ENCODE results near the gene IFI6.

Gene IFI6

GRCh38 chr1:27678747-27679146 is 6.8 kb upstream of the IFI6 start:
- no peak for DNase-seq
- Histone ChIP-seq H3K4me3 (ENCODE audit: low read depth, low read length) (no peak overlapping the region), H3K27me3 (ENCODE audit: insufficient read depth, low read depth, severe bottlenecking) (no peaks in the 10 kb centered on the region), H3K27ac (no peak overlapping the region), H3K36me3 (no peaks in the 10 kb centered on the region), H3K9me3 (ENCODE audit: severe bottlenecking) (peaks cover 20% of the 10 kb centered on the region)
- no peak for TF ChIP-seq CTCF (IDR thresholded peaks at IDR 0.05; ENCODE audit: low read depth, low read length)

GRCh38 chr1:27676410-27676809 is 4.4 kb upstream of the IFI6 start:
- H3K9me3 ChIP-seq (ENCODE audit: severe bottlenecking) = peaks cover 17% of the 10 kb centered on the region
- H3K4me3 ChIP-seq (ENCODE audit: low read depth, low read length) = no peak overlapping the region
- no peak for TF ChIP-seq CTCF (IDR thresholded peaks at IDR 0.05; ENCODE audit: low read depth, low read length)
- H3K27me3 ChIP-seq (ENCODE audit: insufficient read depth, low read depth, severe bottlenecking) = no peaks in the 10 kb centered on the region
- no peaks in the 10 kb centered on the region for H3K36me3 ChIP-seq
- no peak overlapping the region for H3K27ac ChIP-seq
- DNase-seq = no peak

- Histone ChIP-seq H3K27ac (peak overlapping the region; percentile 56), H3K36me3 (no peaks in the 10 kb centered on the region), H3K9me3 (ENCODE audit: severe bottlenecking) (no peaks in the 10 kb centered on the region), H3K27me3 (ENCODE audit: insufficient read depth, low read depth, severe bottlenecking) (no peaks in the 10 kb centered on the region), H3K4me3 (ENCODE audit: low read depth, low read length) (peak overlapping the region; percentile 49)
- no peak for TF ChIP-seq CTCF (IDR thresholded peaks at IDR 0.05; ENCODE audit: low read depth, low read length)
- DNase-seq = no peak
These were observed 739 bp upstream of the IFI6 start for GRCh38 chr1:27672750-27673112.

- Histone ChIP-seq H3K4me3 (ENCODE audit: low read depth, low read length) (no peak overlapping the region), H3K27me3 (ENCODE audit: insufficient read depth, low read depth, severe bottlenecking) (no peaks in the 10 kb centered on the region), H3K36me3 (no peaks in the 10 kb centered on the region), H3K27ac (no peak overlapping the region), H3K9me3 (ENCODE audit: severe bottlenecking) (no peaks in the 10 kb centered on the region)
- no peak for DNase-seq
- no peak for TF ChIP-seq CTCF (IDR thresholded peaks at IDR 0.05; ENCODE audit: low read depth, low read length)
These were observed 2.1 kb downstream of the IFI6 start for GRCh38 chr1:27669876-27670275.

GRCh38 chr1:27668808-27669723 is 2.9 kb downstream of the IFI6 start:
- no peaks in the 10 kb centered on the region for H3K27me3 ChIP-seq (ENCODE audit: insufficient read depth, low read depth, severe bottlenecking)
- peak overlapping the region; percentile 42 for H3K4me3 ChIP-seq (ENCODE audit: low read depth, low read length)
- DNase-seq = peak; percentile 80

More at GRCh38 chr1:27668808-27669723, 2.9 kb downstream of the IFI6 start:
- no peaks in the 10 kb centered on the region for H3K9me3 ChIP-seq (ENCODE audit: severe bottlenecking)
- peak; percentile 96 for TF ChIP-seq CTCF (IDR thresholded peaks at IDR 0.05; ENCODE audit: low read depth, low read length)
- H3K36me3 ChIP-seq = no peaks in the 10 kb centered on the region
- no peak overlapping the region for H3K27ac ChIP-seq

Data from WERI-Rb-1 (cell line).